ENCODE results near the gene UNC5C.

- TF ChIP-seq, protein P1, sequence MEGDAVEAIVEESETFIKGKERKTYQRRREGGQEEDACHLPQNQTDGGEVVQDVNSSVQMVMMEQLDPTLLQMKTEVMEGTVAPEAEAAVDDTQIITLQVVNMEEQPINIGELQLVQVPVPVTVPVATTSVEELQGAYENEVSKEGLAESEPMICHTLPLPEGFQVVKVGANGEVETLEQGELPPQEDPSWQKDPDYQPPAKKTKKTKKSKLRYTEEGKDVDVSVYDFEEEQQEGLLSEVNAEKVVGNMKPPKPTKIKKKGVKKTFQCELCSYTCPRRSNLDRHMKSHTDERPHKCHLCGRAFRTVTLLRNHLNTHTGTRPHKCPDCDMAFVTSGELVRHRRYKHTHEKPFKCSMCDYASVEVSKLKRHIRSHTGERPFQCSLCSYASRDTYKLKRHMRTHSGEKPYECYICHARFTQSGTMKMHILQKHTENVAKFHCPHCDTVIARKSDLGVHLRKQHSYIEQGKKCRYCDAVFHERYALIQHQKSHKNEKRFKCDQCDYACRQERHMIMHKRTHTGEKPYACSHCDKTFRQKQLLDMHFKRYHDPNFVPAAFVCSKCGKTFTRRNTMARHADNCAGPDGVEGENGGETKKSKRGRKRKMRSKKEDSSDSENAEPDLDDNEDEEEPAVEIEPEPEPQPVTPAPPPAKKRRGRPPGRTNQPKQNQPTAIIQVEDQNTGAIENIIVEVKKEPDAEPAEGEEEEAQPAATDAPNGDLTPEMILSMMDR (IDR thresholded peaks at IDR 0.05): no peak
- TF ChIP-seq POLR2A (IDR thresholded peaks at IDR 0.05) (no peak), EP300 (IDR thresholded peaks at IDR 0.05) (no peak)
Observed at GRCh38 chr4:95219109-95219508, 329.7 kb downstream of the UNC5C start.
